HCT116 (cell line): ENCODE results near the gene GPR107.

Experiments used
- EGR1 ChIP-seq: IDR thresholded peaks from 2 replicates; pipeline ENCODE4 v1.6.1; 2012; ENCODE audit warnings: low read depth
- EZH2 ChIP-seq: fragments of 200-600 bp; sonication (generic); IDR thresholded peaks from 2 replicates; pipeline ENCODE4 v1.6.1; 2017; ENCODE audit warnings: antibody characterized with exemption, mixed run types
- EZH2phosphoT487 ChIP-seq: fragments of 200-600 bp; IDR thresholded peaks from 2 replicates; pipeline ENCODE4 v1.6.1; 2018; ENCODE audit warnings: antibody characterized with exemption, borderline replicate concordance
- JUND ChIP-seq: IDR thresholded peaks from 2 replicates; pipeline ENCODE4 v1.6.1; 2012
- MAX ChIP-seq: IDR thresholded peaks from 2 replicates; pipeline ENCODE4 v1.6.1; 2012
- POLR2A ChIP-seq: IDR thresholded peaks from 2 replicates; pipeline ENCODE4 v1.7.0; 2011; ENCODE audit warnings: borderline replicate concordance; ENCODE audit not compliant: insufficient read depth, insufficient read length; ENCODE audit errors: extremely low read depth
- POLR2AphosphoS5 ChIP-seq: IDR thresholded peaks from 2 replicates; pipeline ENCODE4 v1.6.1; 2011; ENCODE audit warnings: mild to moderate bottlenecking, low read depth, low read length, moderate library complexity
- TCF7L2 ChIP-seq: IDR thresholded peaks from 2 replicates; pipeline ENCODE4 v1.7.0; 2011; ENCODE audit warnings: borderline replicate concordance, inconsistent platforms; ENCODE audit not compliant: insufficient read depth, insufficient read length; ENCODE audit errors: extremely low read depth
- ZBTB33 ChIP-seq: IDR thresholded peaks from 2 replicates; pipeline ENCODE4 v1.6.1; 2011; ENCODE audit warnings: mild to moderate bottlenecking, low read length, moderate library complexity; ENCODE audit not compliant: insufficient replicate concordance; ENCODE audit errors: extremely low read depth
- TF ChIP-seq, protein P1 (sequence below): IDR thresholded peaks from 2 replicates; pipeline ENCODE4 v1.6.1; 2012; ENCODE audit warnings: low read depth
- TF ChIP-seq, protein P2 (sequence below), 3 experiments: fragments of 200-600 bp in 1 of 3; sonication (generic) in 1 of 3; IDR thresholded peaks in 2 of 3; conservative IDR thresholded peaks in 1 of 3; 2 replicates each; pipeline ENCODE4 v1.5.1; 2012 to 2017; ENCODE audit warnings: low read depth in 2 of 3, low read length in 2 of 3, antibody characterized with exemption in 1 of 3, borderline replicate concordance in 1 of 3, control low read depth in 1 of 3, mild to moderate bottlenecking in 1 of 3, mixed read lengths in 1 of 3, mixed run types in 1 of 3, moderate library complexity in 1 of 3; ENCODE audit not compliant: insufficient read depth in 1 of 3
- TF ChIP-seq, protein P3 (sequence below): IDR thresholded peaks from 2 replicates; pipeline ENCODE4 v1.6.1; 2012

DNA sequence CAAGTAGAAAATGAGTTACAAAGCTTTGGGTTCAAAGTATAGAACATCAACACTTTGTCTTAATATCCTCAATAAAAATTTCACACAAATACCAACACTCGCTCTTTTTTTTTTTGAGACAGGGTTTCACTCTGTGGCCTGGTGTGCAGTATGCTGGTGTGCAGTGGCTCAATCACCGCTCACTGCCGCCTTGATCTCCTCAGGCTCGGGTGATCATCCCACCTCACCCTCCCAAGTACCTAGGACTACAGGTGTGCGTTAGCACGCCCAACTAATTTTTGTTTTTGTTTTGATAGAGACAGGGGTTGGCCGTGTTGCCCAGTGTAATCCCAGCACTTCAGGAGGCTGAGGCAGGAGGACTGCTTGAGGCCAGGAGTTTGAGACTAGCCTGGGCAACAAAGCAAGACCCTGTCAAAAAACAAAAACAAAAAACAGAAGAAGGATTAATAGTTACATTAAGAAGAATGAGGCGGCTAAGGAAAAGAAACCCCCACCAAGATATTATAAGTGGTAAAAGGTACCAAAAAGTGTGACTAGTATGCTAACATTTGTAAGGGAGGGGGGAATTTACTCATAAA lies 31.1 kb upstream of the GPR107 start:
- TF ChIP-seq, protein P1, sequence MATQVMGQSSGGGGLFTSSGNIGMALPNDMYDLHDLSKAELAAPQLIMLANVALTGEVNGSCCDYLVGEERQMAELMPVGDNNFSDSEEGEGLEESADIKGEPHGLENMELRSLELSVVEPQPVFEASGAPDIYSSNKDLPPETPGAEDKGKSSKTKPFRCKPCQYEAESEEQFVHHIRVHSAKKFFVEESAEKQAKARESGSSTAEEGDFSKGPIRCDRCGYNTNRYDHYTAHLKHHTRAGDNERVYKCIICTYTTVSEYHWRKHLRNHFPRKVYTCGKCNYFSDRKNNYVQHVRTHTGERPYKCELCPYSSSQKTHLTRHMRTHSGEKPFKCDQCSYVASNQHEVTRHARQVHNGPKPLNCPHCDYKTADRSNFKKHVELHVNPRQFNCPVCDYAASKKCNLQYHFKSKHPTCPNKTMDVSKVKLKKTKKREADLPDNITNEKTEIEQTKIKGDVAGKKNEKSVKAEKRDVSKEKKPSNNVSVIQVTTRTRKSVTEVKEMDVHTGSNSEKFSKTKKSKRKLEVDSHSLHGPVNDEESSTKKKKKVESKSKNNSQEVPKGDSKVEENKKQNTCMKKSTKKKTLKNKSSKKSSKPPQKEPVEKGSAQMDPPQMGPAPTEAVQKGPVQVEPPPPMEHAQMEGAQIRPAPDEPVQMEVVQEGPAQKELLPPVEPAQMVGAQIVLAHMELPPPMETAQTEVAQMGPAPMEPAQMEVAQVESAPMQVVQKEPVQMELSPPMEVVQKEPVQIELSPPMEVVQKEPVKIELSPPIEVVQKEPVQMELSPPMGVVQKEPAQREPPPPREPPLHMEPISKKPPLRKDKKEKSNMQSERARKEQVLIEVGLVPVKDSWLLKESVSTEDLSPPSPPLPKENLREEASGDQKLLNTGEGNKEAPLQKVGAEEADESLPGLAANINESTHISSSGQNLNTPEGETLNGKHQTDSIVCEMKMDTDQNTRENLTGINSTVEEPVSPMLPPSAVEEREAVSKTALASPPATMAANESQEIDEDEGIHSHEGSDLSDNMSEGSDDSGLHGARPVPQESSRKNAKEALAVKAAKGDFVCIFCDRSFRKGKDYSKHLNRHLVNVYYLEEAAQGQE = no peak
- TF ChIP-seq, protein P2, sequence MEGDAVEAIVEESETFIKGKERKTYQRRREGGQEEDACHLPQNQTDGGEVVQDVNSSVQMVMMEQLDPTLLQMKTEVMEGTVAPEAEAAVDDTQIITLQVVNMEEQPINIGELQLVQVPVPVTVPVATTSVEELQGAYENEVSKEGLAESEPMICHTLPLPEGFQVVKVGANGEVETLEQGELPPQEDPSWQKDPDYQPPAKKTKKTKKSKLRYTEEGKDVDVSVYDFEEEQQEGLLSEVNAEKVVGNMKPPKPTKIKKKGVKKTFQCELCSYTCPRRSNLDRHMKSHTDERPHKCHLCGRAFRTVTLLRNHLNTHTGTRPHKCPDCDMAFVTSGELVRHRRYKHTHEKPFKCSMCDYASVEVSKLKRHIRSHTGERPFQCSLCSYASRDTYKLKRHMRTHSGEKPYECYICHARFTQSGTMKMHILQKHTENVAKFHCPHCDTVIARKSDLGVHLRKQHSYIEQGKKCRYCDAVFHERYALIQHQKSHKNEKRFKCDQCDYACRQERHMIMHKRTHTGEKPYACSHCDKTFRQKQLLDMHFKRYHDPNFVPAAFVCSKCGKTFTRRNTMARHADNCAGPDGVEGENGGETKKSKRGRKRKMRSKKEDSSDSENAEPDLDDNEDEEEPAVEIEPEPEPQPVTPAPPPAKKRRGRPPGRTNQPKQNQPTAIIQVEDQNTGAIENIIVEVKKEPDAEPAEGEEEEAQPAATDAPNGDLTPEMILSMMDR (IDR thresholded peaks at IDR 0.05 in 2 of 3, conservative IDR thresholded peaks at IDR 0.05 in 1 of 3; ENCODE audit: borderline replicate concordance in 1 of 3, insufficient read depth in 1 of 3, low read depth in 2 of 3, low read length in 2 of 3) = no peak
- TF ChIP-seq TCF7L2 (no peak), EGR1 (no peak), EZH2phosphoT487 (no peak), POLR2AphosphoS5 (no peak), ZBTB33 (no peak), POLR2A (no peak), EZH2 (no peak), MAX (no peak), JUND (no peak)
- TF ChIP-seq, protein P3, sequence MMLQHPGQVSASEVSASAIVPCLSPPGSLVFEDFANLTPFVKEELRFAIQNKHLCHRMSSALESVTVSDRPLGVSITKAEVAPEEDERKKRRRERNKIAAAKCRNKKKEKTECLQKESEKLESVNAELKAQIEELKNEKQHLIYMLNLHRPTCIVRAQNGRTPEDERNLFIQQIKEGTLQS = no peak
